Measurements from ENCODE around the gene NTM.

NTM gene

DNA sequence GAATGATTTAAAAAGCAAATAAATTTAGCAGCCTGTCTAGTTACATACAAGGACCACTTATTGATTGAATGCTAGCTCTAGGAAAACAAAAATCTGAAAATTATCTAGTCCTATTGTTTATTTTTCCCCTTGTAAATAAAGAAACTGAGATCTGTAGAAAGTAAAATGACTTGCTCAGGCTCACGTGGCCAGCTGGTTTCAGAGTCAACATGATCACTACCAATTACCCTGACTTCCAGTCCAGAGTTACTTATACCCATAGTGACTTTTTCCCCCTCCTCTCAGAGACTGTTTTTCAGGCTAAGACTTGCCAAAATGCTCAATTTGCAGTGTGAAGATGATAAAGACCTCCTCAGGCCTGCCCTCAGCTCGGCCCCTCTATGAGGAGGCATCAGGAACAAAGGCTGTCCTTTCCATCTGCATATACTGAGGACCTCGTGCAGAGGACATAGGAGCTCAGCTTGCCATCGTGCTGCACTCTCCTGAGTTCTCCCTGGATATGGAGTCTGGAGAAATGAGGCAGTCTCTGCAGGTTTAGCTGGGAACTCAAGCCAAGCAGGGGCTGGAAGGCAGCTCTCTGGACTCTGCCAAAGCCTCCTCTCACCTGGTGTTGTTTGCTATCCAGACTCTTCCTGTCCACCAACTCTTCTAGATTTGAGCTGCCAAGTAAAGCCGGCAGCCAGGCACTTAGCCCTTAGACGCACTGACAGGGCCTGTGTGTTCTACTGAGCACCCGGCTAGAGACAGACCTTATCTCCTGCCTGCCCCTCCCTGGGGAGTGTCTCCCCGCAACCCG lies 883.3 kb downstream of the NTM start:
- no peak overlapping the region for H3K4me3 ChIP-seq (ENCODE audit: low read depth, low read length)
- DNase-seq (ENCODE audit: low read depth): no peak
- TF ChIP-seq CTCF (IDR thresholded peaks at IDR 0.05; ENCODE audit: insufficient read depth, low read depth, low read length, missing control alignments): no peak

- TF ChIP-seq CTCF (IDR thresholded peaks at IDR 0.05; ENCODE audit: insufficient read depth, low read depth, low read length, missing control alignments): no peak
- no peak for DNase-seq (ENCODE audit: low read depth)
- H3K4me3 ChIP-seq (ENCODE audit: low read depth, low read length): no peak overlapping the region
Measured at GRCh38 chr11:132254906-132255305, 884.5 kb downstream of the NTM start.

- no peak for DNase-seq (ENCODE audit: low read depth)
- no peak overlapping the region for H3K4me3 ChIP-seq (ENCODE audit: low read depth, low read length)
- TF ChIP-seq CTCF (IDR thresholded peaks at IDR 0.05; ENCODE audit: insufficient read depth, low read depth, low read length, missing control alignments): no peak
Measured at GRCh38 chr11:132256528-132257279, 886.3 kb downstream of the NTM start.

- no peak overlapping the region for H3K4me3 ChIP-seq (ENCODE audit: low read depth, low read length)
- DNase-seq (ENCODE audit: low read depth): no peak
- no peak for TF ChIP-seq CTCF (IDR thresholded peaks at IDR 0.05; ENCODE audit: insufficient read depth, low read depth, low read length, missing control alignments)
Measured at GRCh38 chr11:132257871-132258270, 887.5 kb downstream of the NTM start.

GRCh38 chr11:132258875-132259274 lies 888.5 kb downstream of the NTM start:
- no peak overlapping the region for H3K4me3 ChIP-seq (ENCODE audit: low read depth, low read length)
- DNase-seq (ENCODE audit: low read depth): no peak
- no peak for TF ChIP-seq CTCF (IDR thresholded peaks at IDR 0.05; ENCODE audit: insufficient read depth, low read depth, low read length, missing control alignments)

DNA sequence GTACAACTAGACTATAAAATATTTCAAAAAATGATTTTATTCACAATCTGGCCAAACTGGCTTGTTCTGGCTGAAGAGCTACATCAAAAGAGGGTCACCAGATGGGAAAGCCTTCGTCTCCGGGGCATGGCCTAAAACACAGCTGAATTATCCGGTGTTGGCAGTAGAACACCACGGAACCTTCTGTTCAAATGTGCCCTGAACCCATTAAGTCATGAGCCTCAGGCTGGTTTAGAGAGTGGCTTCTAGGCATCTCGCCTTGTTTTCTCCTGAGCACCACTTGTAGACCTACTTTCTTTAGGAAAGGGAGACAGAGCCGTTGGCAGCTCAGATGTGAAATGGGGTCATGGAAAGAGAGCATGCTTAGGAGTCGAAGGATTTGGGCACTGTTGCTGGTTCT lies 890.2 kb downstream of the NTM start:
- TF ChIP-seq CTCF (IDR thresholded peaks at IDR 0.05; ENCODE audit: insufficient read depth, low read depth, low read length, missing control alignments): no peak
- no peak for DNase-seq (ENCODE audit: low read depth)
- no peak overlapping the region for H3K4me3 ChIP-seq (ENCODE audit: low read depth, low read length)

Data from GM12865 (cell line).